ENCODE data around the gene ZDHHC14.
"Not testable (repeated sequence)": the region's sequence is repeated elsewhere in the genome, so short reads cannot be mapped to it uniquely, and the experiment has no call there.

Gene ZDHHC14

DNA sequence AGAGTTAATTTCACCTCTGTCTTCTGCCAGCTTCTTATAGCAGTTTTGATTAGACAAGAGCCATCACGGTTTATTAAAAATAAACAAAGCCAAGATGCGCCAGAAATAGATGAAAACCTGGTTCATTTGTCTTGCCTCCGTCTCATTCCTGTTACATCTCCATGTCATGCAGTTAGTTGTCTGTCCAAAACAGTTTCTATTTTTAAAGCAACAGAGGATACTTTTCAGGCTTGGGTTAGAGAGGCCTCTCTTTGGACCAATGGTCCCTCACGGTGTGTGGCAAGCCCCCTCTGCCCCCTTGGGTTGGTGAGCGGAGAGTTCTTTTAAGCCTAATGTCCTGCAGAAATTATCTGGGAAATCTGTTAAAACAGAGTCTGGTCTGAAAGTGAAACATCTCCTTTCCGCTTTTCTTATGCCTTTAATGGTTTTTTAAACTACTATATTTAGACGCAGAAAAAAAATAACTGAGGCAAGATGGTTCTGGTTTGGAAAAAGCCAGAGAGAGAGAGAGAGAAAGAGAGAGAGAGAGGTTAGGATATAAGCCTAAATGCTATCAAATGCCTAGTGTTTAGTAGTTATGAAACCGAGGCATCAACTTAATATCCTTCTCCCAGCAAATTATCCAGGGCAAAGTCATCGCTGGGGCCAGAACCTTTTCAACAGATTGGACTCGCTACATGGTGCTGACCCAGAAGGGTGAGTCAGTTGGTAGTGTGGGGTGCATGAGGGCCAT lies 64.5 kb downstream of the ZDHHC14 start:
- DNase-seq: no peak

DNA sequence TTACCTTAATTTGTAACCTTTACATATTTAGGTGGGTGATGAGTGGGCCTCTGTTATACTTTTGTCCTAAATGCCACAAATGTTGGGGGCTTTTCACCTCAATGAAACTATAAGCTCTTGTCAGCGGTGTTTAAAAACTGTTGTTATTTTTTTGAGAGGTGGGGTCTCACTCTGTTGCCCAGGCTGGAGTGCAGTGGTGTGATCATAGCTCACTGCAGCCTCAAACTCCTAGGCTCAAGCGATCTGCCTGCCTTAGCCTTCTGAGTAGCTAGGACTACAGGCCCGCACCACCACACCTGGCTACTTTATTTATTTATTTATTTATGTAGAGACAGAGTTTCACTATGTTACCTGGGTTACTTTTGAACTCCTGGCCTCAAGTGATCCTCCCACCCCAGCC lies 66.7 kb downstream of the ZDHHC14 start:
- DNase-seq: no peak

DNA sequence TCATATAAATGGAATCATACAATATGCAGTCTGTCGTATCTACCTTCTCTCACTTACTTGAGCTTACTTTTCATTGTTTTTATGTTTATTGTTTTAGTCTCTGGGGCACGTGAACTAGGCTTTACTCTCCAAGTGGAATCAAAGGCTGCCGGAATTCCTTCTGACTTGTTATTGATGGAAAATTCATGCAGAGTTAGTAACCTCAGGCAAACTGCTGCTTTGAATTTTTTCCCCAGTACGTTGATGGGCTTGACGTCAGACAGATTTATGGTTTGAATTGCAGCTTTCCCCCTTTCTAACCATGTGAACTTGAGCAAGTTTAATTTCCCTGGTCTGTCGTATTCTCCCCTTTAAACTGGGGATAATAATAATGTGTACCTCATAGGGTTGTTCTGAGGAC lies 68.6 kb downstream of the ZDHHC14 start:
- no peak for DNase-seq

DNA sequence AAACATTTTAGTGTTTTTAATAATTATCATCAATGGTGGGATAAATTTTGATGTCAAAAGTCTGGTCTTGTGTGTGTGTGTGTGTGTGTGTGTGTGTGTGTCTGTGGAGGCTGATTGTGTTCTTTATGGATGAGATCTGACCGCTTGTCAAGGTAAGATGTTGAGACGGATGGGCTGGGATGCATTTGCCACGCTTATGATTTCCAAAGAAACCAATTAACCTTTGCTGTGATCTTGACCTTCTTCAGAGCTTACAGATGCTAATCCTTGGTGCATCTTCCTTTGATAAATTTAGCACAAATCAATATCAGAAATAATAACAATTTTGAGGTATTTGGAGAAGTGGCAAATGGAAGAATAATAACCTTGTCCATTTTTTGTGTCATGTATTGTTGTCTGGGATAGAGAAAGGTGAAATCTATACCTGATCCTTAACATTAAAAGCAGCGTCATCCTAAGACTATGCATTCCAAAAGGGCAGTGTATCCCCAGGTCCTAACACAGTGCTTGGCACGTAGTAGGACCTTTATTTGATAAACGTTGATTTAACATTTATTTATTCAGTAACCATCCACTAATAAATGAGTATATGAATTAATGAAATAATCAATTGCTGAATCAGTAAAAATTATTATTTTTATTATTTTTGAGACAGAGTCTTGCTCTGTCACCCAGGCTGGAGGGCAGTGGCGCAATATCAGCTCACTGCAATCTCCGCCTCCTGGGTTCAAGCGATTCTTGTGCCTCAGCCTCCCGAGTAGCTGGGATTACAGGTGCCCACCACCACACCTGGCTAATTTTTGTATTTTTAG lies 70.1 kb downstream of the ZDHHC14 start:
- no peak for DNase-seq

DNA sequence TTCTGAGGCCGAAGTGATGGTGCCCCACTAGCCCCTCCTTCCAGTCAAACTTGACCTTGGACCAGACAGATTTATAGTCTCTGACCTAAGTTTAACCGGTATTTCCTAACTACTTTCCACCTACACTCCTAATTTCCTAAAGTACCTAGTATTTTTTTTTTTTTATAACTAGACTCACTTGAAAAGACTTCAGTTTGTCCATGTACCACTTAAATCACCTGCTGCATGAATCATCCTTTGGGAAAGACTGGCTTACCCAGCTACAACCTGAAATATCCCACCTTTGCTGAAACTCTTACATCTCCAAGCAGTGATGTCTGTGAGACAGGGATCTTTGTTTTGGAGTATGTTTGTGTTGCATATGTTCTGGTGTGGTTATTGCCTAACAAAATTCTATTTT lies 71.1 kb downstream of the ZDHHC14 start:
- DNase-seq: no peak

DNA sequence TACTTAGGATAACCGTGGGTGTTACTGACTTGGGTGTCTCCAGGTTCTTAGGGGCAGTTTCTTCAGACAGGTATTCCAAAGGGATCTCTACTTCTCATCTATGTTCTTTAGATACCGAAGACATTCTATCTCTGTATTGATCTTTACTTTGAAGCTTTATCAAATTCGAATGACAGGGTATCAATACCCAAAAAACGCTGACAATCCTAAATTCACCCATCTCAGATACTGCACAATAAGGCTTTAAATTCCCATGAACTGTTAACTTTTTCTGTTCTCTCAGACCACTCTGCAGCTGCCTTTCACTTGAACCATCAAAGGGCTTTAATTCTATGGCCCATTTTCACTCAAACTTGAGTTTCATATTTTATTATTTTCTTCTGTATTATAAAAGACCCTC lies 72.1 kb downstream of the ZDHHC14 start:
- DNase-seq: no peak

DNA sequence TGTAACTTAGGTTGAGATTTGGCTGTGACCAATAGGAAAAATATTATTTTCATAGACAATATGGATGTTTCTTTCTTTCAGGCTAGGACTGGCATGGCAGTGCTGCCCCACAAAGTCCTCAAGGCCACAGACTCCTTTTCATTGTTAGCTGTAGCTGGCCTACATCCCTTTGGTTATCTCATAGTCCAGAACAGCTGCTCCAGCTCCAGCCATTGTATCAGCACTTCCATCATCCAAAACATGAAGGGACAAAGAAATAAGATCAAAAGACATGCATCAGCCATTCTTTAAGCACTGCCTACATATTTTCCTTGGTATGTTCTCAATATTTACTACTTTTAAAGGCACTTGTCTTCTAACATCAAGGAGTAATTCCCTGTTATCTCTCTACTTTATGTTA lies 73.0 kb downstream of the ZDHHC14 start:
- DNase-seq: no peak

DNA sequence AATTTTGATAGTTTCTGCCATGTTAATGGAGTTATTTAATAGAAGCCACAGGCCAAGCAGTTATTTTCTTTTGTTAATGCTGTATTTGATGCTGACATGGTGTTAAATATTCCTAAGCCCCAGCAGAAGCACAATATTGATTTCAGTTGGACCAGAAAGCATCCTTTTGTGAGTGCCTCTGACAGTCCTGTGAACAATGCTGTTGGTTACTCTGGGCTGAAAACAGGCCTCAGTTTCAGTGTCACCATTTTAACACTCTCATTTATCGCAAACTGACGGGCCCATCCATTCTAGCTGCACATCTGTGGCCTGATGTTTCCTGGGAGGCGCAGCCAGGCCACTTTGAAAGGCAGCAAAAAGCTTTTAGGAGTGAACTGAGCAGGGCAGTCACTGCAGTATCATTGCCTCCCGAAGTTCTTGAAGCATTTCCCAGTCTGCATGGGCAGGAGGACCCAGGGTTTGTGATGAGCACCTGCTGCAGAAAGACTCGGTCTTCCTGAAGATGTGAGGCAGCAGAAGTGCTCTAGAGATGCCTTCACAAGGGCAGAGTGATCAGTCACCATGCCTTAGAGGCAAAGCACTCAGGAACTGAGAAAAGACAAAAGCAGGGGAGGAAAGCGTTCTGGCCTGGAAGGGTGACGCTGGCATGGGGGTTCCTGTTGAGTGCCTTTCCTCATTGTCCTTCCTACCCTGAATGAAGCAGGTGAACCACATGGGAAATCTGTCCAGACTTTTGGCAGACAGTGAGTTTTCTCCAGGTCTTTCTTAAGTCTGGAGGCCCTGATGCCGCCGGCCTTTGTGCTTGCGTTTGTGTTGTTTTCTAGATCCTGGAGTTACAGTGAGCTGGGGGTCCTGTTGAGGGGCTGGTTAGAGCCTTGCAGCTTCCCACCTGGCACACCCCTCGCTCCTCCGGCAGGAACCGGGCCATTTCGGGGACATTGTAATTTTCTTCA lies 74.0 kb downstream of the ZDHHC14 start:
- no peak for DNase-seq

DNA sequence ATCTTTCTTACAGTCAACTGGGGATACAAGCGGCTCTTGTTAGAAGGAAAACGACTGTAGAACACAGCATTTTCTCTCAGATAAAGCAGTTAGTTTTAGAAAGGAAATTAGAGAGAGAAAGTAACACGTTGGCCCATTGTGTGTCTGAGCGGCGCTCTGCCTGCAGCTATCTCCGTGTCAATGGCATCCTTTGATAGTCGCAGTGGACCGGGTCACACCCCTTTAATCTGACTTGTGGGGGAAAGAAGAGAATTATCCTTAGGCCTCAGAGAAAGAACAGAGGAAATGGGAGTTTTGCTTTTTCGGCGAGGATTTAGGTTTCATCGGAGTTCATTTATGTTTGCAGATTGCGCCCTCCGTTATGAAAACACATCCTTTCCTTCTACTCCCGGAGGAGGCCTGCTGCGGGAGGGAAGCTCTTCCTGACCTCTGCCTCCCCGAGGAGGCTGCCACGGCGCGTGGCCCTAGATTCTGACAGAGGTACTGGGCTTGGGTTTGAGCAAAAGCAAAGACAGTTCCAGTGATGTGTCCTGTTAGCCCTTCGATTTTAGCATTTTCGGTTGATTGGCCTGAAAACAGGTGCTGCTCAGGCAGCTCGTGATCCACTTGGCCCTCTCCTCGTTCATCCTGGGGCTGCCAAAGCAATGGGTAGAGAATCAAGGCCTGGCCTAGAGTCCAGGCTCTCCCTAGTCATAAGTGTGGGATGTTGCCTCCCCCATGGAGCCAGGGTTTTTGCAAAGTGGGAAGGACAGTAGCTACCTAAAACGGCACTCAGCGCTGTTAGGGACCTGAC lies 74.9 kb downstream of the ZDHHC14 start:
- DNase-seq: no peak

DNA sequence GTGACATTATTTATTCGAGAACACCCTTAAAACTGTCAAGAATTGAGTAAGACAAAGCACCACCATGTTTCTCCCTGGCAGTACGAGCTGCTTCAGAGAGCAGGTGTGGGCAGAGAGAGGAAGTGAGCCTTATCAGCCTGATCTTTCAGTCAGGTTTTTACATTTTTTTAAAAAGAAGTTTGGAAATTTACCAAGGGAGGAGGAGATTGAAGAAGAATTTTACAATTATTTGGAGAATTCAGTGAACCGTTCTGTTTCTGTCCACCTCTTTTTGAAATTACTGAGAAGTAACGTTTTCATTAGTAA lies 75.5 kb downstream of the ZDHHC14 start:
- DNase-seq: no peak

DNA sequence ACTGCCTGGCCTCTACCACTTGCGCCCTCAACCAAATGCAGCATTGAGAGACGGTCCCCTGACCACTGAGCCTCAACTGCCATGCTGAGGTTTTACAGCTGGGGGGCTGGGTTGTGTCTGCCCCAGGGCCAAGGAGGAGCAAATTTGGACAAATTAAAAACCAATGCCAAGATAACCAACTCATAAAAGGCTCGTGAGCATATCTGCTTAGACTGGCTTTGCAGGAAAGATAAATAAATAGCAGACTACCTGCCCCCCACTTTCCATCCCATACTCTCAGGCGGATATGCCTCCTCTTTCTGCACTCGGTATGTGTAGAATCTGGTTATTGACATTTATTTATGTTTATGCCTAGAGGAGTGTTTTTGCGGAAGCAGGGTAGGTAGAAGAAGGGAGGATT lies 76.8 kb downstream of the ZDHHC14 start:
- DNase-seq: no peak

DNA sequence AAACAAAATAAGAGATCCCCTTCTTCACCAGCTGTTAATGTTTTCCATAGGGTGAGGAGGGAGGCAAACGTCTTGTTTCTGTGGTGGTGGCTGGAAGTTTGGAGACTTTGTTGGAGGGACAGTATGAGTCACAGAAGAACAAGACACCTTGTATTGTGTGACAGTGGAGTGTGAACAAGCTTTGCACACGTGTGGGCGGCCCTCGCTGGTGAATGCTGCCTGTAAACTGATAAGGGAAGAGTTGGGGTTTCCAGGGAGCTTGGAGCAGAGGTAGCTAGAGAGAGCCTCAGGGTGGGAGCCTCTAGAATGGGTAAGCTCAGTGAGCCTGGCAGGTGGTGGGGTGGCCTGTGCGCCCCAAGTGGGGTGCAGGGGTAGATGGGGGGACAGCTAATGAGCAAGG lies 78.3 kb downstream of the ZDHHC14 start:
- no peak for DNase-seq

DNA sequence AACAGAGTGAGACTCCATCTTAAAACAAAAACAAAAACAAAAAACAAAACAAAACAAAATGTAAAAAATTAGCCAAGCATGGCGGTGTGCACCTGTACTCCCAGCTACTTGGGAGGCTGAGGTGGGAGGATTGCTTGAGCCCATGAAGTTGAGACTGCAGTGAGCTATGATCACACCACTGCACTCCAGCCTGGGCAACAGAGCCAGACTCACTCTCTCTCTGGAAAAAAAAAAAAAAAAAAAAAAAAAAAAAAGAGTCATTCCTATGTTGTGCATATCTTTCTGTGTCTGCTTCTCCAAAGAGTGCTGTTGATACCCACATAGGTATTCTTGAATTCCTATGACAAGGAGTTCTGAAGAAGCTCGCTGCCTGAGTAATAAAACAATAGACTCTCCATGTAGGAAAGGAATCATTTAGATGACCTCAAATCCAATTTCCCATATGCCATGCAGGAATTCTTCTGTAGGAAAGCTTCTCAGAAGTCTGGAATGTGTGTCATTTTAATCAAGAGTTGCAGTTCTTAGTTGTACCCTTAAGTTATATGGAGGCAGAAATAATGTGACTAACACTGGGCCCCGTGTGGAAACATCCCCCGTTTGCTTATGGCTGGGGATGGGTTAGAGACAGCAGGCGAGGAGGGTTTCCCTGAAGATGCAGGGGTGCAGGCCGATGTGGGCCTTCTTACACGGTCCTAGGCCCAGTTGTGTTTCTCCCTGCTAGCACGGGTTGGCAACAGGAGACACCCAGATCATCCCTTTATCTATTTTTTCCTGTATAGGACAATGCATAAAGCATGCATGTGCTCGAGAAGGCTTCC lies 79.4 kb downstream of the ZDHHC14 start:
- DNase-seq: no peak

DNA sequence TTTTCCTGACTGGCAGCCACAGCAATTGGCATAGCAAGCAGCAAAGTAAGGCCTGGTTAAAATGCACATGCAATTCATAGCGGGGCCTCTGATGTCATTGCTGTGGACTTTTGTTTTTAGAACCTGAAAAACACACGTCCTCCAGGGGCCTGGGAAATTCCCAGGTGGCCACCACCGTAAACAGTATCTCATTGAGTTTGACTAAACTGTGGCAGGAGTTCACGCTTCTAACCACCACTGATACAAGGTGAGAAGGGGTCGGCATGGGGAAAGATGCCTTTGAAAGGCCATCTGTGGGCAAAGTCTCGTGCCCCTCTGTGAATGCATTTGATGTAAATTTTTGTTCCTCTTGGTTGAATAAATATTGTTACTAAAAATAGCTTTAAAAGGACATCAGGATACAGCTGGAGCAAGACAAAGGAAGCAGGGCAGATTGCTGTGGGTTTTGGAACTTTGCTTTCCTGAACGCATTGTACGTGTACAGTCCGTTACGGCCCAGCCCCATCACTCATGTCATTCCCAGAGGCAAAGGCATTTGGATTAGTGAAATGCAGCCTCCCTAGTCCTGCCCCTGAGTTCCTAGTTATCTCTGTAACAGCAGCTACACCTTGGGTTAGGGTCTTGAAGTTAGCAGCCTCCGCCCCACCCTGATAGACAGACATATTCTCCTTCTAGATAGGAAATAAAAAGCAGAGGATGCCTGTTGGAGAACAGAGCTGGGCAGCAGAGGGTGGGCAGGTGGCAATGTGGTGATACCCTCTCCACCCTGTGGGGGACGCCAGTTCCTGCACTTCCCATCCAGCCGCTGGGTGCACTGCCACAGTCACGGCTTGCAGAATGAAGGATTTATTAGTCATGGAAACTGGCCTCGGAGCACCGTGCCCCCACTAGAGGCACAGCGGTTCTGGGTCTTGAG lies 80.3 kb downstream of the ZDHHC14 start:
- DNase-seq: no peak

DNA sequence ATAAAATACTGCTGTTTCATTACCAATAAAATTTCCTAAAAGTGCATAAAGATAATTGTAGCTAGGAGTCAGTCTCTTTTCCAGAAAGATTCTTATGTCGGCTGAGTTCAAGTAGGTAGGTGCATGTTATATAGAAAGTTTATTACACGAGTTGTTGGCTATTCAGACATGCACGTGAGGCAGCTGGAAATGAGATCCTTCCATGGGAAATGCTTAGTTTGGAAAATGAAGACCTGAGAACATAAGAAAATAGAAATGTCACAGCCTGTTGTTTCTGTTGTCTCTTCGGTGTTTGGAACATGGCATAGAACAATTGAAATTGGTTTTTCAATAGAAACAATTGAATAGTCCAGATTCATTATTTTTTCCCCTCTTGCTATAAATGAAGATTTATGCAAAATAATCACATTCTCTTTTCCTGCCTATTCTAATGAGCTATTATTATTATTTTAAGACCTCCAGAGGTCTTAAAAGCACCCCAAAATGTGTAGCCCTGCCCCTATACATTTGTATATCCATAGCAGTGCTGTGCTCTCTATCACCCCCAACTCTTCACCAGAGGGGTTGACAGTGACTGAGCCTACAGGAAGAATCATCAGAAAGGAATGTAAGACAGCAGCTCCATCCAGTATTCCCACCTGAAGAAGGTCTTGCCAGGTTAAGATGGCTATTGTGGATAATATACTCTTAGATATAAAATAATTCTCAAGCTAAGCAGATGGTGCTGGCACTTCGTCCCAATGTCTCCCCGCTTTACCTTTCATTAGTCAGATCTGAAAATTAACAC lies 82.2 kb downstream of the ZDHHC14 start:
- no peak for DNase-seq

DNA sequence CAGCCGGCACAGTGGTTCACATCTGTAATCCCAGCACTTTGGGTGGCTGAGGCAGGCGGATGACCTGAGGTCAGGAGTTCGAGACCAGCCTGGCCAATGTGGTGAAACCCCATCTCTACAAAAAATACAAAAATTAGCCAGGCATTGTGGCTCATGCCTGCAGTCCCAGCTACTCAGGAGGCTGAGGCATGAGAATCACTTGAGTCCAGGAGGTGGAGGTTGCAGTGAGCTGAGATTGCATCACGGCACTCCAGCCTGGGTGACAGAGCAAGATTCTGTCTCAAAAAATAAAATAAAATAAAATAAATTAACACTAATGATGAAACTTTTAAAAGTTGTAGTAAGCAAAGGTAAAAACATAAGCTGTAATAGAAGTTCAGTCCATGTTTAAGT lies 82.7 kb downstream of the ZDHHC14 start:
- not testable (repeated sequence) for DNase-seq

DNA sequence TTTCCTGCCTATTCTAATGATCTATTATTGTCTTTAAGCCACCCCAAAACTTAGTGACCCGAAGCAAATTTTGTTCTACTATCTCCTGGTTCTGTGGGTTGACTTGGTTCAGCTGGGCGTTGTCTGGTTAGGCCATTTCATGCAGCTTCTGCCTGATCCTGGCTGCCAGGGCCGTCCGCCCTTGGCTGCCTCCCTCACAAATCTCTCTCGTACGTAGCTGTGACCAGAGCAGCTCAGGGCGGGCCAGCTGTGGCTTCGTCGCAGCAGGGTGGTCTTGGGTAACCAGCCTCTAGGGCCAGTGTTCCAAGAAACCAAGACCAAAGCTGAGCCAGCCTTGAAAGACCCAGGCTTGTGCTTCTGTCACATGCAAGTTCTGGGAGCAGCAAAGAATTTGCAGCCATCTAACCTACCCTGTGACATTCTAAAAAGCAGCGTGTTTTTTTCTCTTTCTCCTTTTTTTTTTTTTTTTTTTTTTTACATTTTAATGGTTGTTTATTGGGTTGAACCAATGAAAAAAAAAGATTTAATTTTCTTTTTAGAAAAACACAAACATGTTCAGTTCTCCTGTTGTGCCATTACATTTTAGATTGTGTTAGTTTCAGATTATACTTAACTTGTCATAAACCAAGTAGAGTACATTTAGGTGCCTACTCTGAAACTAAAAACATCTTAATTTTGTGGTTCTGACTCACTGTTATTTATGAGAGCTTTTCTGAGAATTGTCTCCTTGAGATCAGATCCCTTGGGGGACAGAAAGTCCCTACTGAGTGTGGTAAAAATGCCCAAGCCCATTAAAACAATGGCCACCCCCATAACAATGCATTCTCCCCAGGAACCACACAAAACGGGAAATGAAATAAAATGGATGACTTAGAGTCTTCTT lies 83.9 kb downstream of the ZDHHC14 start:
- DNase-seq: no peak

DNA sequence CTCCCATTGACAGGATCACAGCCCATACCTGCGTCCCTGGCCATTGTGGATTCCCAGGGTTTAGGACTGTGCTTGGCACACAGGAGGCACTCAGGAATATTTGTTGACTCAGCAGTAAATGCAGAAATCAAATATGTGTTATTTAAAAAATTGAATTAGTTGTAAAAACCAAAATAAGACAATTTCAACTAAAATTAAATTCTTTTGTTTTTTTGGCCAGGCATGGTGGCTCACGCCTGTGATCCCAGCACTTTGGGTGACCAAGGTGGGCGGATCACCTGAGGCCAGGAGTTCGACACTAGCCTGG lies 85.3 kb downstream of the ZDHHC14 start:
- DNase-seq: no peak

DNA sequence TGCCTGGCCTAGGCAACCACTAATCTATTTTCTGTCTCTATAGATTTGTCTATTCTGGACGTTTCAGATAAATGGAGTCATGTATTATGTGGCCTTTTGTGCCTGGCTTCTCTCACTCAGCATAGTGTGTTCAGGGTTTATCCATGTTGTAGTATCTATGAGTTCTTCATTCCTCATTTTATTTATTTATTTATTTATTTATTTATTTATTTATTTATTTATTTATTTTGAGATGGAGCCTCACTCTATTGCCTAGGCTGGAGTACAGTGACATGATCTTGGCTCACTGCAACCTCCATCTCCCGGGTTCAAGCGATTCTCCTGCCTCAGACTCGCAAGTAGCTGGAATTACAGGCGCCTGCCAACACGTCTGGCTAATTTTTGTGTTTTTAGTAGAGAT lies 86.3 kb downstream of the ZDHHC14 start:
- not testable (repeated sequence) for DNase-seq
